HepG2 (cell line): ENCODE measurements around the gene CBLN3. TPM values are rescaled to one million over a fixed set of nuclear protein-coding genes. Genes with fewer than 3 reads are reported as not detected.
A peak's percentile ranks its signal among the peaks of the same experiment; 100 is the strongest.

ENCODE experiments used
- EP300 ChIP-seq, 3 experiments: sonication (generic) in 1 of 3; formaldehyde crosslinking in 1 of 3; IDR thresholded peaks; 2 replicates each; pipeline versions ENCODE4 v1.5.1 to v1.6.1; 2011 to 2020; ENCODE audit warnings: low read depth in 2 of 3, low read length in 2 of 3, borderline replicate concordance in 1 of 3, improper control_type of control experiment in 1 of 3, mild to moderate bottlenecking in 1 of 3, missing genetic modification reagents in 1 of 3, moderate library complexity in 1 of 3
- ETV6 ChIP-seq: sonication (generic); formaldehyde crosslinking; conservative IDR thresholded peaks from 2 replicates; pipeline ENCODE4 v1.4.0; 2020; ENCODE audit warnings: missing genetic modification reagents
- FOXO1 ChIP-seq: sonication (generic); formaldehyde crosslinking; IDR thresholded peaks from 2 replicates; pipeline ENCODE4 v1.4.0; 2020; ENCODE audit warnings: missing genetic modification reagents
- GLI4 ChIP-seq: sonication (generic); formaldehyde crosslinking; IDR thresholded peaks from 2 replicates; pipeline ENCODE4 v1.5.1; 2020; ENCODE audit warnings: missing genetic modification reagents, mild to moderate bottlenecking, moderate library complexity, borderline replicate concordance
- KDM2A ChIP-seq: sonication (generic); formaldehyde crosslinking; IDR thresholded peaks from 2 replicates; pipeline ENCODE4 v1.4.0; 2020; ENCODE audit warnings: low read depth, missing genetic modification reagents, borderline replicate concordance
- KMT2B ChIP-seq: IDR thresholded peaks from 2 replicates; pipeline ENCODE4 v1.6.1; 2016; ENCODE audit warnings: missing genetic modification reagents, missing compliant biosample characterization
- LCORL ChIP-seq, 2 experiments: fragments of 450-650 bp in 1 of 2; sonication (generic) in 1 of 2; formaldehyde crosslinking in 1 of 2; IDR thresholded peaks; 2 replicates each; pipeline versions ENCODE4 v1.5.0 to v1.6.1; 2017 to 2020; ENCODE audit warnings: antibody characterized with exemption in 1 of 2, missing genetic modification reagents in 1 of 2
- MZF1 ChIP-seq: sonication (generic); formaldehyde crosslinking; IDR thresholded peaks from 2 replicates; pipeline ENCODE4 v1.8.1; 2023; ENCODE audit warnings: mild to moderate bottlenecking, missing genetic modification reagents, borderline replicate concordance
- NCOA1 ChIP-seq: sonication (generic); formaldehyde crosslinking; IDR thresholded peaks from 2 replicates; pipeline ENCODE4 v1.9.0; 2021; ENCODE audit warnings: missing genetic modification reagents
- NPAS2 ChIP-seq: sonication (generic); formaldehyde crosslinking; IDR thresholded peaks from 2 replicates; pipeline ENCODE4 v1.8.0; 2022; ENCODE audit warnings: mild to moderate bottlenecking, missing genetic modification reagents, borderline replicate concordance
- SP4 ChIP-seq: sonication (generic); formaldehyde crosslinking; IDR thresholded peaks from 2 replicates; pipeline ENCODE4 v1.8.1; 2023; ENCODE audit warnings: mild to moderate bottlenecking, missing genetic modification reagents
- WIZ ChIP-seq: sonication (generic); formaldehyde crosslinking; IDR thresholded peaks from 2 replicates; pipeline ENCODE4 v1.5.1; 2020; ENCODE audit warnings: mild to moderate bottlenecking, missing genetic modification reagents
- ZNF101 ChIP-seq: sonication (generic); formaldehyde crosslinking; IDR thresholded peaks from 2 replicates; pipeline ENCODE4 v1.4.0; 2020; ENCODE audit warnings: mild to moderate bottlenecking, low read depth, missing genetic modification reagents, borderline replicate concordance
- ZNF367 ChIP-seq: sonication (generic); formaldehyde crosslinking; IDR thresholded peaks from 2 replicates; pipeline ENCODE4 v1.4.0; 2020; ENCODE audit warnings: missing genetic modification reagents, borderline replicate concordance
- ZNF570 ChIP-seq: sonication (generic); formaldehyde crosslinking; IDR thresholded peaks from 2 replicates; pipeline ENCODE4 v1.4.0; 2020; ENCODE audit warnings: mild to moderate bottlenecking, missing genetic modification reagents, borderline replicate concordance
- ZNF724P ChIP-seq: sonication (generic); formaldehyde crosslinking; IDR thresholded peaks from 2 replicates; pipeline ENCODE4 v1.8.0; 2022; ENCODE audit warnings: missing genetic modification reagents, borderline replicate concordance
- ZSCAN12 ChIP-seq: sonication (generic); formaldehyde crosslinking; IDR thresholded peaks from 2 replicates; pipeline ENCODE4 v1.9.0; 2021; ENCODE audit warnings: mild to moderate bottlenecking, missing genetic modification reagents
- polyA plus RNA-seq, 8 experiments: library from polyadenylated mRNA; depleted of rRNA in 3 of 8; stranded (reverse) in 7 of 8; unstranded in 1 of 8; fragments of >200 nt; fragmentation: Illumina TruSeq in 4 of 8; extraction: Trizol in 4 of 8; gene quantifications; 2 replicates each; pipeline versions ENCODE4 v1.2.1 to v1.2.3, GENCODE V29; 2011 to 2016; ENCODE audit warnings: low read depth in 4 of 8, missing spikeins in 1 of 8, mixed read lengths in 1 of 8; ENCODE audit not compliant: insufficient read depth in 1 of 8
- total RNA-seq, 5 experiments: library from RNA; depleted of rRNA; stranded (reverse); fragments of >200 nt; fragmentation: Illumina TruSeq; extraction: Trizol; gene quantifications; 2 replicates each; pipeline ENCODE4 v1.2.3, GENCODE V29; 2016; ENCODE audit warnings: low read depth in 1 of 5
- TF ChIP-seq, protein P1 (sequence below): sonication (generic); formaldehyde crosslinking; IDR thresholded peaks from 2 replicates; pipeline ENCODE4 v1.4.0; 2020; ENCODE audit warnings: missing genetic modification reagents, borderline replicate concordance
- TF ChIP-seq, protein P2 (sequence below): IDR thresholded peaks from 2 replicates; pipeline ENCODE4 v1.6.1; 2018; ENCODE audit warnings: missing genetic modification reagents
- TF ChIP-seq, protein P3 (sequence below): IDR thresholded peaks from 2 replicates; pipeline ENCODE4 v1.6.1; 2018; ENCODE audit warnings: missing genetic modification reagents, mild to moderate bottlenecking, missing compliant biosample characterization
- TF ChIP-seq, protein P4 (sequence below): IDR thresholded peaks from 2 replicates; pipeline ENCODE4 v1.6.1; 2012; ENCODE audit warnings: low read depth, low read length, improper control_type of control experiment
- TF ChIP-seq, protein P5 (sequence below): sonication (generic); formaldehyde crosslinking; IDR thresholded peaks from 2 replicates; pipeline ENCODE4 v1.4.0; 2020; ENCODE audit warnings: mild to moderate bottlenecking, missing genetic modification reagents

CBLN3 gene
- total and polyA plus RNA-seq, 2 of the 13 experiments (the other 11 are each of a cell fraction or from before 2014, with no cell fraction given) = 0.66 to 0.98 TPM

DNA sequence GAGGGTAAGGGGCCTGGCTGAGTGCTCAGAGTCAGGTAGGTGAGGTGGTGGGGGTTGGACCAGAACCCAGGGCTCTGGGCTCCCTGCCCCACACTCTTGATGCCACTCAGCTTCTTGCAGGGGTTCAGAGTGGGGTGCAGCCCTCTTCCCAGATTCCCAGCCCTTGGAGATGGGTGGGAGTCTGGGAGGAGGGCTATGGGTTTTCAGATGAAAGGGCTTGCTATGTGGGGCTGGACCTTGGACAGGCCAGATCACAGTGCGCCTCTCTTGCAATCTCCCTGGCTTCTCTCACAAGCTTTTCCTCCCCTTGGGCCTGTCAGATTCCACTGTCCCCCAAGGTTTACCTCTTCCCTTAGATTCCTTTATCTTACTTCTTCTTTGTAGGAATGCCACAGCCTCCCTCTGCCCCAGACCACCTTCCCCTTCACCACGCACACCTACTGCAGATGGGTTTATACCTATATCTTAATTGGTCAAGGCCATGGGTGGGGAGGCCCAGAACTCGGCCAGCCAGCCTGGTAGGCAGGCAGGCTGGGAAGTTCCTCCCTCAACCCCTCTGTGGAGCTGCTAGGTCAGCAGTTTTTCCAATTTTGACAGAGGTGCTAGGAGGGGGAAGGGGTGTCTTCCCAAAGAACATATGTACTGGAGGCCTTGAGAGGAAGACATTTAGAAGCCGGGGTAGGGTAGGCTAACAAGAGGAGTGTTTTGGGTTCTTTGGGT, 29.3 kb downstream of the CBLN3 start (continued):
- TF ChIP-seq, protein P1, sequence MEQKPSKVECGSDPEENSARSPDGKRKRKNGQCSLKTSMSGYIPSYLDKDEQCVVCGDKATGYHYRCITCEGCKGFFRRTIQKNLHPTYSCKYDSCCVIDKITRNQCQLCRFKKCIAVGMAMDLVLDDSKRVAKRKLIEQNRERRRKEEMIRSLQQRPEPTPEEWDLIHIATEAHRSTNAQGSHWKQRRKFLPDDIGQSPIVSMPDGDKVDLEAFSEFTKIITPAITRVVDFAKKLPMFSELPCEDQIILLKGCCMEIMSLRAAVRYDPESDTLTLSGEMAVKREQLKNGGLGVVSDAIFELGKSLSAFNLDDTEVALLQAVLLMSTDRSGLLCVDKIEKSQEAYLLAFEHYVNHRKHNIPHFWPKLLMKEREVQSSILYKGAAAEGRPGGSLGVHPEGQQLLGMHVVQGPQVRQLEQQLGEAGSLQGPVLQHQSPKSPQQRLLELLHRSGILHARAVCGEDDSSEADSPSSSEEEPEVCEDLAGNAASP (CRISPR knock-in tag) = no peak
- TF ChIP-seq ZNF570 (CRISPR knock-in tag) (no peak), ZNF101 (CRISPR knock-in tag) (no peak), ZNF724P (CRISPR knock-in tag) (0 out of 2 replicates have a peak, but pooled peaks have one; percentile 25), ETV6 (no peak), FOXO1 (no peak), SP4 (CRISPR knock-in tag) (peak; percentile 38; the same call in 1 of the 2 replicates), GLI4 (CRISPR knock-in tag) (no peak), NPAS2 (CRISPR knock-in tag) (no peak), MZF1 (no peak), KDM2A (CRISPR knock-in tag) (no peak), WIZ (CRISPR knock-in tag) (0 out of 2 replicates have a peak, but pooled peaks have one; percentile 25), ZNF367 (CRISPR knock-in tag) (no peak), ZSCAN12 (CRISPR knock-in tag) (no peak), NCOA1 (CRISPR knock-in tag) (no peak), KMT2B (CRISPR knock-in tag) (no peak), EP300 (IDR thresholded peaks at IDR 0.05; ENCODE audit: low read depth in 2 of 2, low read length in 2 of 2) (no peak), EP300 (CRISPR knock-in tag; IDR thresholded peaks at IDR 0.05; ENCODE audit: borderline replicate concordance) (no peak), LCORL (IDR thresholded peaks at IDR 0.05) (no peak), LCORL (CRISPR knock-in tag; IDR thresholded peaks at IDR 0.05) (no peak)
- TF ChIP-seq, protein P2, sequence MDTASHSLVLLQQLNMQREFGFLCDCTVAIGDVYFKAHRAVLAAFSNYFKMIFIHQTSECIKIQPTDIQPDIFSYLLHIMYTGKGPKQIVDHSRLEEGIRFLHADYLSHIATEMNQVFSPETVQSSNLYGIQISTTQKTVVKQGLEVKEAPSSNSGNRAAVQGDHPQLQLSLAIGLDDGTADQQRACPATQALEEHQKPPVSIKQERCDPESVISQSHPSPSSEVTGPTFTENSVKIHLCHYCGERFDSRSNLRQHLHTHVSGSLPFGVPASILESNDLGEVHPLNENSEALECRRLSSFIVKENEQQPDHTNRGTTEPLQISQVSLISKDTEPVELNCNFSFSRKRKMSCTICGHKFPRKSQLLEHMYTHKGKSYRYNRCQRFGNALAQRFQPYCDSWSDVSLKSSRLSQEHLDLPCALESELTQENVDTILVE = no peak
- TF ChIP-seq, protein P3, sequence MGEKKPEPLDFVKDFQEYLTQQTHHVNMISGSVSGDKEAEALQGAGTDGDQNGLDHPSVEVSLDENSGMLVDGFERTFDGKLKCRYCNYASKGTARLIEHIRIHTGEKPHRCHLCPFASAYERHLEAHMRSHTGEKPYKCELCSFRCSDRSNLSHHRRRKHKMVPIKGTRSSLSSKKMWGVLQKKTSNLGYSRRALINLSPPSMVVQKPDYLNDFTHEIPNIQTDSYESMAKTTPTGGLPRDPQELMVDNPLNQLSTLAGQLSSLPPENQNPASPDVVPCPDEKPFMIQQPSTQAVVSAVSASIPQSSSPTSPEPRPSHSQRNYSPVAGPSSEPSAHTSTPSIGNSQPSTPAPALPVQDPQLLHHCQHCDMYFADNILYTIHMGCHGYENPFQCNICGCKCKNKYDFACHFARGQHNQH = peak; percentile 25; the same call in 1 of the 2 replicates
- TF ChIP-seq, protein P4, sequence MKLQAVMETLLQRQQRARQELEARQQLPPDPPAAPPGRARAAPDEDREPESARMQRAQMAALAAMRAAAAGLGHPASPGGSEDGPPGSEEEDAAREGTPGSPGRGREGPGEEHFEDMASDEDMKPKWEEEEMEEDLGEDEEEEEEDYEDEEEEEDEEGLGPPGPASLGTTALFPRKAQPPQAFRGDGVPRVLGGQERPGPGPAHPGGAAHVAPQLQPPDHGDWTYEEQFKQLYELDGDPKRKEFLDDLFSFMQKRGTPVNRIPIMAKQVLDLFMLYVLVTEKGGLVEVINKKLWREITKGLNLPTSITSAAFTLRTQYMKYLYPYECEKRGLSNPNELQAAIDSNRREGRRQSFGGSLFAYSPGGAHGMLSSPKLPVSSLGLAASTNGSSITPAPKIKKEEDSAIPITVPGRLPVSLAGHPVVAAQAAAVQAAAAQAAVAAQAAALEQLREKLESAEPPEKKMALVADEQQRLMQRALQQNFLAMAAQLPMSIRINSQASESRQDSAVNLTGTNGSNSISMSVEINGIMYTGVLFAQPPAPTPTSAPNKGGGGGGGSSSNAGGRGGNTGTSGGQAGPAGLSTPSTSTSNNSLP = no peak
- TF ChIP-seq, protein P5, sequence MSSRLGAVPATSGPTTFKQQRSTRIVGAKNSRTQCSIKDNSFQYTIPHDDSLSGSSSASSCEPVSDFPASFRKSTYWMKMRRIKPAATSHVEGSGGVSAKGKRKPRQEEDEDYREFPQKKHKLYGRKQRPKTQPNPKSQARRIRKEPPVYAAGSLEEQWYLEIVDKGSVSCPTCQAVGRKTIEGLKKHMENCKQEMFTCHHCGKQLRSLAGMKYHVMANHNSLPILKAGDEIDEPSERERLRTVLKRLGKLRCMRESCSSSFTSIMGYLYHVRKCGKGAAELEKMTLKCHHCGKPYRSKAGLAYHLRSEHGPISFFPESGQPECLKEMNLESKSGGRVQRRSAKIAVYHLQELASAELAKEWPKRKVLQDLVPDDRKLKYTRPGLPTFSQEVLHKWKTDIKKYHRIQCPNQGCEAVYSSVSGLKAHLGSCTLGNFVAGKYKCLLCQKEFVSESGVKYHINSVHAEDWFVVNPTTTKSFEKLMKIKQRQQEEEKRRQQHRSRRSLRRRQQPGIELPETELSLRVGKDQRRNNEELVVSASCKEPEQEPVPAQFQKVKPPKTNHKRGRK (CRISPR knock-in tag) = 0 out of 2 replicates have a peak, but pooled peaks have one; percentile 22
